DMS53 (cell line): ENCODE data around the gene CR2.
A peak's percentile ranks its signal among the peaks of the same experiment; 100 is the strongest.
"Not testable (repeated sequence)": the region's sequence is repeated elsewhere in the genome, so short reads cannot be mapped to it uniquely, and the experiment has no call there.

Source experiments
- DNase-seq: peaks from one replicate; lab custom pipeline; 2025; lab: John Stamatoyannopoulos, UW

CR2 gene

GRCh38 chr1:207504438-207504837 is 50.3 kb downstream of the CR2 start:
- DNase-seq: no peak

GRCh38 chr1:207510444-207510843 is 56.3 kb downstream of the CR2 start:
- no peak for DNase-seq

GRCh38 chr1:207514890-207515289 is 60.8 kb downstream of the CR2 start:
- peak; percentile 15 for DNase-seq

GRCh38 chr1:207516729-207517128 is 62.6 kb downstream of the CR2 start:
- no peak for DNase-seq

- no peak for DNase-seq
These were observed 64.6 kb downstream of the CR2 start for GRCh38 chr1:207518608-207519236.

GRCh38 chr1:207519505-207520399 is 65.6 kb downstream of the CR2 start:
- no peak for DNase-seq

GRCh38 chr1:207520400-207521345 is 66.5 kb downstream of the CR2 start:
- DNase-seq: not testable (repeated sequence)

- DNase-seq: not testable (repeated sequence)
These were observed 71.1 kb downstream of the CR2 start for GRCh38 chr1:207525239-207525638.

GRCh38 chr1:207528401-207528800 is 74.3 kb downstream of the CR2 start:
- not testable (repeated sequence) for DNase-seq

- not testable (repeated sequence) for DNase-seq
These were observed 82.1 kb downstream of the CR2 start for GRCh38 chr1:207536263-207536662.
